ENCODE data around the gene BDKRB1.

The BDKRB1 gene

DNA sequence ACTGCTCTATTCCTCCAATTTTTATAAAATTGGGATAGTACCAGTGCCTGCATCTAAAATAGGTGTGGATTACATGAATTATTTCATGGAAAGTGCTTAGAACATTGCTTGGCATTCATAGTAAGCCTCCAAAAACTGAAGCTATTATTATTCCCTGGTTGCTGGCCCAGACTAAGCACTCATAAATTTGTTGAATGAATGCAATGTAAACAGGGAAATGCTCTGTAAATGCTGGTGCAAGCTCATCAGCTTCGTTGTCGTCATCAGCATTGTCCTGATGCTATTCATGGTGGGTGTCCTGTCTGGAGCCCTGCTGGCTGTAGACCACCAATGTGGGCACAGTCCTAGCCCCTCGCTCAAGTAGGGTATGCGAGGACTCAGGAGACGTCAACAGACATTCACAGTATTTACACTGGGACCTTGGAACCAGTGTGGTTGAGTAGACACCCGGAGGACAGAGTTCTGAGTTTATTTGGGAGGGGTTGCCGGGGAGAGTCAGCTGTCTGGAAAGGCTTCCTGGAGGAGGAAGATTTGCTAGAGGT, 34.8 kb upstream of the BDKRB1 start:
- Histone ChIP-seq H3K36me3 (ENCODE audit: control insufficient read depth, low read length) (no peaks in the 10 kb centered on the region), H3K9me3 (ENCODE audit: control insufficient read depth, insufficient read depth, low read length) (no peaks in the 10 kb centered on the region), H3K79me2 (ENCODE audit: control insufficient read depth, low read length) (no peaks in the 10 kb centered on the region), H3K27me3 (ENCODE audit: control insufficient read depth, low read length) (no peaks in the 10 kb centered on the region), H3F3A (ENCODE audit: control insufficient read depth, insufficient read depth) (no peaks in the 10 kb centered on the region), H3K9me2 (replicated peaks; ENCODE audit: control insufficient read depth, low read length) (no peaks in the 10 kb centered on the region), H3K27ac (ENCODE audit: low read depth, low read length) (no peak overlapping the region), H4K20me1 (ENCODE audit: control insufficient read depth, insufficient read depth, low read depth, low read length) (no peaks in the 10 kb centered on the region), H3K4me2 (ENCODE audit: low read length) (no peak overlapping the region), H3K4me3 (ENCODE audit: low read length) (no peak overlapping the region), H3K4me1 (ENCODE audit: control insufficient read depth, low read length) (peaks cover 3% of the 10 kb centered on the region; the same call in 1 of the 2 replicates)
- no peak for TF ChIP-seq EZH2phosphoT487 (IDR thresholded peaks at IDR 0.05; ENCODE audit: borderline replicate concordance, low read length)
- TF ChIP-seq, protein P1, sequence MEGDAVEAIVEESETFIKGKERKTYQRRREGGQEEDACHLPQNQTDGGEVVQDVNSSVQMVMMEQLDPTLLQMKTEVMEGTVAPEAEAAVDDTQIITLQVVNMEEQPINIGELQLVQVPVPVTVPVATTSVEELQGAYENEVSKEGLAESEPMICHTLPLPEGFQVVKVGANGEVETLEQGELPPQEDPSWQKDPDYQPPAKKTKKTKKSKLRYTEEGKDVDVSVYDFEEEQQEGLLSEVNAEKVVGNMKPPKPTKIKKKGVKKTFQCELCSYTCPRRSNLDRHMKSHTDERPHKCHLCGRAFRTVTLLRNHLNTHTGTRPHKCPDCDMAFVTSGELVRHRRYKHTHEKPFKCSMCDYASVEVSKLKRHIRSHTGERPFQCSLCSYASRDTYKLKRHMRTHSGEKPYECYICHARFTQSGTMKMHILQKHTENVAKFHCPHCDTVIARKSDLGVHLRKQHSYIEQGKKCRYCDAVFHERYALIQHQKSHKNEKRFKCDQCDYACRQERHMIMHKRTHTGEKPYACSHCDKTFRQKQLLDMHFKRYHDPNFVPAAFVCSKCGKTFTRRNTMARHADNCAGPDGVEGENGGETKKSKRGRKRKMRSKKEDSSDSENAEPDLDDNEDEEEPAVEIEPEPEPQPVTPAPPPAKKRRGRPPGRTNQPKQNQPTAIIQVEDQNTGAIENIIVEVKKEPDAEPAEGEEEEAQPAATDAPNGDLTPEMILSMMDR (IDR thresholded peaks at IDR 0.05; ENCODE audit: low read depth, low read length, poor library complexity, severe bottlenecking): no peak

DNA sequence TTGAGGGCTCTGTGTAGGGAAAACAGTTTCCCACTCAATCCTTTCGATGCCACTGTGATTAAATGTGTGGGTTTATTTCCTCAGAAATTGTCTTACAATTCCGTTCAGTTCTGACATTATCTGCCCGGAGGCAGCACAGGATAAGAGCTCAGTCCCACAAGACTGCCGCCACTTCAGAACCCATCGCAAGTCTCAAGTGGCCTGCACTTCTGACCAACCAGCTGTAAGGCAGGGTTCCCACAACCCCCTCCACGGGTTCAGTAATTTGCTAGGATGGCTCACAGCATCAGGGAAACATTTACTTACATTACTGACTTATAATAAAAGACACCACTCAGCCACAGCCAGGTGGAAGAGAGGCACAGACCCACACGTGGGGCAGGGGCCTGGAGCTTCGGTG, 34.2 kb upstream of the BDKRB1 start:
- no peak overlapping the region for H3K4me2 ChIP-seq (ENCODE audit: low read length)
- H3F3A ChIP-seq (ENCODE audit: control insufficient read depth, insufficient read depth): no peaks in the 10 kb centered on the region
- no peak overlapping the region for H3K4me3 ChIP-seq (ENCODE audit: low read length)
- H3K9me2 ChIP-seq (replicated peaks; ENCODE audit: control insufficient read depth, low read length): no peaks in the 10 kb centered on the region
- H3K4me1 ChIP-seq (ENCODE audit: control insufficient read depth, low read length): peaks cover 2% of the 10 kb centered on the region; the same call in 1 of the 2 replicates
- H4K20me1 ChIP-seq (ENCODE audit: control insufficient read depth, insufficient read depth, low read depth, low read length): no peaks in the 10 kb centered on the region
- H3K27ac ChIP-seq (ENCODE audit: low read depth, low read length): no peak overlapping the region
- H3K27me3 ChIP-seq (ENCODE audit: control insufficient read depth, low read length): no peaks in the 10 kb centered on the region
- no peaks in the 10 kb centered on the region for H3K9me3 ChIP-seq (ENCODE audit: control insufficient read depth, insufficient read depth, low read length)
- H3K79me2 ChIP-seq (ENCODE audit: control insufficient read depth, low read length): no peaks in the 10 kb centered on the region
- H3K36me3 ChIP-seq (ENCODE audit: control insufficient read depth, low read length): no peaks in the 10 kb centered on the region
- TF ChIP-seq, protein P1 (IDR thresholded peaks at IDR 0.05; ENCODE audit: low read depth, low read length, poor library complexity, severe bottlenecking): no peak
- no peak for TF ChIP-seq EZH2phosphoT487 (IDR thresholded peaks at IDR 0.05; ENCODE audit: borderline replicate concordance, low read length)

DNA sequence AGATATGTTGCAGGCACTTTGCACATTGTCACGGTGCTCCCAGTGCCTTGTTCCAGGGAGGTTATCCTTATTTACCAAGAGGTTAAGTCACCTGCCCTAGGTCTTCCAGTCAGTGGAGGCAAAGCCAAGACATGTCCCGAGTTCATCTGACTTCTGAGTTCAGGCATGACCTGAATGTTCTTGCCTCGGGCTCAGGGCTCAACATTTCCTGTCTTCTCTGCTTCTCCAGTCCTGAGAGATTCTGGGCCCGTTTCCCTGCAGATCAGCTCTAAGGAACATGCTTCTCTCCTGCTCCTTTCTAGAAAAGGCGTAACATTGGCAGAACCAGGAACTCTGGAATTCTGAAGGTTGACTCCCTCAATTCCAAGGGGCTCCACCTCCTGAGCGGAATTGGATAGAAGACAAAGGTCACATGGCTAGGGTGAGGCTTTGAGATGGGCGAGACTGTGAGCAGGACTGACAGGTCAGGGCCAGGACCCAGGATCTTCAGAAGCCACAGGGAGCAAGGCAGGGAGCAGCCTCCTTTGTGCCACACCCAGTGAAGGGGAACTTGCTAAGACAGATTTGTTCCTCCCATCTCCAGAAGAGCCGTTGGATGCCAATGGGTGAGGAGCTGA, 31.4 kb upstream of the BDKRB1 start:
- H3K9me2 ChIP-seq (replicated peaks; ENCODE audit: control insufficient read depth, low read length): no peaks in the 10 kb centered on the region
- H3K9me3 ChIP-seq (ENCODE audit: control insufficient read depth, insufficient read depth, low read length): no peaks in the 10 kb centered on the region
- no peaks in the 10 kb centered on the region for H4K20me1 ChIP-seq (ENCODE audit: control insufficient read depth, insufficient read depth, low read depth, low read length)
- H3K27ac ChIP-seq (ENCODE audit: low read depth, low read length): no peak overlapping the region
- H3K27me3 ChIP-seq (ENCODE audit: control insufficient read depth, low read length): no peaks in the 10 kb centered on the region
- no peak overlapping the region for H3K4me2 ChIP-seq (ENCODE audit: low read length)
- no peak overlapping the region for H3K4me3 ChIP-seq (ENCODE audit: low read length)
- no peaks in the 10 kb centered on the region for H3K79me2 ChIP-seq (ENCODE audit: control insufficient read depth, low read length)
- no peak for TF ChIP-seq EZH2phosphoT487 (IDR thresholded peaks at IDR 0.05; ENCODE audit: borderline replicate concordance, low read length)
- TF ChIP-seq, protein P1 (IDR thresholded peaks at IDR 0.05; ENCODE audit: low read depth, low read length, poor library complexity, severe bottlenecking): no peak
- no peaks in the 10 kb centered on the region for H3K36me3 ChIP-seq (ENCODE audit: control insufficient read depth, low read length)
- no peaks in the 10 kb centered on the region for H3F3A ChIP-seq (ENCODE audit: control insufficient read depth, insufficient read depth)
- H3K4me1 ChIP-seq (ENCODE audit: control insufficient read depth, low read length): no peaks in the 10 kb centered on the region

Measured in DOHH2 (cell line).